Cardiac septum (tissue), 1 donor: ENCODE results near the gene HP. TPM values are rescaled to one million over a fixed set of nuclear protein-coding genes. Genes with fewer than 3 reads are reported as not detected.
"Not testable (repeated sequence)": the region's sequence is repeated elsewhere in the genome, so short reads cannot be mapped to it uniquely, and the experiment has no call there.

Experiments used
- DNase-seq: peaks from one replicate; pipeline ENCODE4 v3.0.0-alpha.2; 2020; ENCODE audit warnings: low spot score
- intact Hi-C: fragments of 100-400 bp; cut with DNase I; formaldehyde crosslinking; loops from one replicate; pipeline ENCODE4 v1.14.0; 2022
- total RNA-seq: library from RNA; stranded (reverse); fragmentation: NEBNext Ultra II Directional; extraction: Animal tissue kit (Norgen Biotek cat#: 25700); gene quantifications from one replicate; pipeline ENCODE4 v1.2.1, GENCODE V29; 2021
- donor health status: DM: no; HTN: no; CAD: no.

The HP gene
- total RNA-seq, 1 donor from 2014 or later: 8.3 TPM

DNA sequence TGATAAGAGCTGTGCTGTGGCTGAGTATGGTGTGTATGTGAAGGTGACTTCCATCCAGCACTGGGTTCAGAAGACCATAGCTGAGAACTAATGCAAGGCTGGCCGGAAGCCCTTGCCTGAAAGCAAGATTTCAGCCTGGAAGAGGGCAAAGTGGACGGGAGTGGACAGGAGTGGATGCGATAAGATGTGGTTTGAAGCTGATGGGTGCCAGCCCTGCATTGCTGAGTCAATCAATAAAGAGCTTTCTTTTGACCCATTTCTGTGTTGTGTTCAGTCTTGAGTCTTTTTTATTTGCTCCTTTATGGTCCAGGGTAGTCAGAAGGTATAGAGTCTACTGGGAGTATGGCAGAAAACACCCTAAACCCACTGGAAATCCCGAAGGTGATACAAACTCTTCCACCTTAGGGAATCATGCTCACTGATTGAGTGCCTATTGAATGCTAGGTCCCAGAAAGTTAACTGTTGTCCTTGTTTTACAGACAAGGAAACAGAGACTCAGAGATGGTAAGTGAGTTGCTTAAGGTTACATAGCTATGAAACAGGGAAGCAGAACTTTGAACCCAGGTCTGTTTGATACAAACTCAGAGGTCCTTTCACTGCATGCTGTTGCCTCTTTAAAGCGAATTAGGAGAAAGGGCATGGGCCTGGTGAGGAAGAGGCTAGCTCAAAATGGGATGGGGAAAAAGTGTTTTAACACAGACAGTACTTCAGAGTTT, 22.8 kb downstream of the HP start:
- DNase-seq, intact Hi-C loops: not testable (repeated sequence)

DNA sequence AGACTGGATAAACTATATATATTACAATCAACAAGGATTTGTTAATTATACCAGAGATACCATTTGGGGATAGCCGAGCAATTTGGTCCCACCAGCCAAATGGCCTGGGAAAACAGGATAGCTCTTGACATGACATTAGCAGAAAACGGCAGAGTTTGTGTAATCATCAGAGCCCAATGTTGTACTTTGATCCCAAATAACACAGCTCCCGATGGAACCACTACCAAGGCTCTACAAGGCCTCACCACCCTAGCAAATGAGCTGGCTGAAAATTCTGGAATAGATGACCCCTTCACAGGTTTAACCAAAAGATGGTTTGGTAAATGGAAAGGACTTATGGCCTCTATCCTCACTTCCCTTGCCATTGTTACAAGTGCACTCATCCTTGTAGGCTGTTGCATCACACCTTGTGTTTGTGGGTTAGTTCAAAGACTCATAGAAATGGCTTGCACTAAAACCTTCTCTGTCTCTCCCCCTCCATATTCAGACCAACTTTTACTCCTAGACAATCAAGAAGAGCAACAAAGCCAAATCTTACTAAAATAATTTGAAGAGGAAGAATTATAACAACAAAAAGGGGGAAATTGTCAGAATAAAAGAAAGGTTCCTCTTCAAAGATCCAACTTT, 29.6 kb downstream of the HP start:
- DNase-seq: no peak
- intact Hi-C loops: no loop called here

GRCh38 chr16:72084445-72084844, 30.1 kb downstream of the HP start:
- intact Hi-C loops: no loop called here
- DNase-seq: no peak

DNA sequence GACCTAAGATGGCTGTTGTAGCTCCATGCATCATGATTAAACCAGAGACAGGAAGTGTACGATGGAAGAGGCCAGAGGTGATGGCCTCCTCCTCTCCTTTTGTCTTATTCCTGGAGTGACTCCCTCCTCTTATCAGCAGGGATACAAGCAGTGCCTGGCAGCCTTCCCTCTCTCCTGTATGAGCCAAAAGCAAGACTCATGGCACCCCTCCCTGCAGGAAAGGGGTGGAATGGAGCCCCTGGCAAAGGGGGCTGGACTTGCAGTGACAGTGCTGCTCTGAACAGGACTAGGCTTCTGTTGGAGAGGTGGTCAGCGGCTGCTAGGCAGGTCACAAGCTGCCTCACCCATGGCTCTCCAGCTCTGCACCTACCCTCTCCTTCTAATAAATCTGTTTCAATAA, 30.7 kb downstream of the HP start:
- no peak for DNase-seq
- intact Hi-C loops: no loop called here

DNA sequence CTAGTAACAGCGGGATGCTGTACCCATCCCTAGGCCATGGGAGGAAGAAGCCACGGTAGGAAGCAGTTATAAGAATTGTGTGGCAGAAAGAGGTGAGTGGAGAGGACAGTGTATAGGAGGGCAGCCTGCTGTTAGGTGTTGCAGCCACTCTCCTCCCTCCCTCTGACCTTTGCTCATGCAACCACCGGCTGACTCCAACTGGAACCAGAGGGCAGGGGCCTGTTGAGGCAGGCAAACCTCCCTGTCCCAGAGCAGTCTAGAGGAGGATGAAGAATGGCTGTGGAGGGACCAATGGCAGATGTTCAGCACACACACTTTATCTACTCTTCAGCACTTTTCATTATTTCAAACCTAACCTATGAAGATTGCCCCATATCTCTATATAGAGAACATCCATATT, 36.9 kb downstream of the HP start:
- DNase-seq: no peak
- intact Hi-C loops: loop anchor here (10.0 kb wide), 1 partner anchor 196 kb away; the partner anchor contains the start of gene IST1

- no peak for DNase-seq
- intact Hi-C loops: loop anchor here (10.0 kb wide), 1 partner anchor 198 kb away; the partner anchor contains the start of gene IST1
Observed at GRCh38 chr16:72092832-72093447, 38.6 kb downstream of the HP start.

DNA sequence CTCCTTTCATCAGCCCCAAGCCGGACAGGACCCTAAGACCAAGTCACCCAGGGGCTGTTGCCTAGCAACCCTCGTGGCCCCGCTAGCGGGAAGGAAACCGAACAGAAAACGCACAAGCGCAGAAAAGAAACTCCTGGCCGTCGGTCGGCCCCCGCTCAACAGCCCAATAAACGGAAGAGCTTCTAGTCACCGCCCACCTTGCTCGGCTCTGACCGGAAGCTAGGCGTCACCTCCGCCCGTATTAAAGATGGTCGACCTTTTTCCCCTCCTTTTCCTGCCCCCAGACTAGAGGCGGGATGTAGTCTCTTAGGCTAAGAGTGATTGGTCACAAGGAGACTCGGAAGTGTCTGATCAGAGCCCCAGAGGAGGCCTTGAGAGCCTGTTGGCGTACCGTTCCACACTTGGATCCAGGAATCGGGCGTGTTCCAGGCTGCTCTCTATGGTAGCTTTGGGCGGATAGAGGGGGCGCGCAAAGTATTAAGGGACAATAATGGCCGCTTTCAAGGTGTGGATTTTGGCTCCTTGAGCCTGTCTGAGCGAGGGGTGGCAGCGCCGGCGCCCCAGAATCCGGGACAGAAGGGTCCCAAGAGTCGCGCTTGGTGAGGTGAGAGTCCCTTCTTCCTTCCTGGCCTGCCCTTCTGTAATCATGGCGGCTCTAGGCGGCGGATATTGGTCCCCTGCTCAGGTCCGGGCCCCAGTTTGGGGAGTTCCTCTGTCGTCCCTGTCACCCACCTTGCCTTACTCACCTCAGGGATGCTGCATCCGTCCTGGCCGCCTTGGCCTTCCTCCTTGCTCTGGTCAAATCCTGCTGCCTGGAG, 39.4 kb downstream of the HP start, which contains the start of the genes DHX38 and TXNL4B:
DHX38 (plus strand) TSS at position 400 of the 818 bp plus-strand sequence. CDS start 2,311 bp downstream, outside the sequence.
TXNL4B (minus strand) TSS at position 173 of the 818 bp plus-strand sequence. CDS start 2,871 bp downstream, outside the sequence.
- peak; percentile 97 for DNase-seq
- intact Hi-C loops: loop anchor here (2.0 to 10.0 kb wide), 2 partner anchors 85 to 199 kb away; partner anchors contain the start of genes DHODH and IST1

DNA sequence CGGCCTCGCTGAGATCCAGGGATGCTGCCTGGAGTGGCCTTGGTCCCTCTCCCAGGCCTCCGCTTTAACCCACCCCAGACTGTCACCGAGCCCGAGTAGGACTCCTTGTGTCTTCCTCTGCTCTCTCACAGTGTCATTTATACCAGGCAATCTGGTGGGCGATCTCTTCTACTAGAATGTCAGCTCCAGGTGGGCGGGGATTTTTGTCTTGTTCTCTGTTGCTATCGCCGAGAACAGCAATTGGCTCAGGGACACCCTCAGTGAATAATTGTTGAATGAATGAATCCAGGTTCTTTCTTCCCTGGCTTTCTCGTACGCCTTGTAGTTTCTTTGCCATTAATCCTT, 39.9 kb downstream of the HP start:
- intact Hi-C loops: loop anchor here (2.0 to 10.0 kb wide), 2 partner anchors 85 to 199 kb away; partner anchors contain the start of genes DHODH and IST1
- DNase-seq: no peak

DNA sequence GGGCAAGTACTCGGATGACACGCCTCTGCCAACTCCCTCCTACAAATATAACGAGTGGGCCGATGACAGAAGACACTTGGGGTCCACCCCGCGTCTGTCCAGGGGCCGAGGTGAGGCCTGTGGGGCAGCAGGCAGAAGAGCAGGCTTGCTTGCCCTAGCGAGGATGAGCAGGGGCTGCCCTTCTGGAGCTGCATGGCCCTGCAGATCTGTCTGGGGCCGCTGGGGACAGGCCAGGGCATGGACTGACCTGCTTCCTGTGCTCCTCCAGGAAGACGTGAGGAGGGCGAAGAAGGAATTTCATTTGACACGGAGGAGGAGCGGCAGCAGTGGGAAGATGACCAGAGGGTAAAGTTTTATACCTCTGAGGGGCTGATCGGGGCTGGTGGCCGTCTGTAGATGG, 44.6 kb downstream of the HP start:
- intact Hi-C loops: loop anchor here (1.0 to 10.0 kb wide), 2 partner anchors 34 to 204 kb away; partner anchors contain the start of gene IST1
- no peak for DNase-seq

DNA sequence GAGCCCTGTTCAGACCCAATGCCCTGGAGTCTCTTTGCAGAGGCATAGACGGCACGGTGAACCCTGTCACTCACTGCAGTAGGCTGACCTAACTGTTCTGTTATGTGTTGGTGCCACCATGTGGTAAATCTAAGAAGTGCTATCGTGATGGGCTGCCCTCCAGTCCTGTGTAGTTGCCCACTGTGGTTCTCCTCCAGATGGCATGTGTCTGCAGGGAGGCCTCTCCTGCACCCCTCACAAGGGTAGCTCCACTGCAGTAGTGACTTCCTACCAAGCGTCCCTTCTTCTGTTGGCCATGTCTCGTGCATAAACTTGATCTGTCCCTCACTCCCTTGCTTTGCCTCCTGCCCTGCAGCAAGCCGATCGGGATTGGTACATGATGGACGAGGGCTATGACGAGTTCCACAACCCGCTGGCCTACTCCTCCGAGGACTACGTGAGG, 45.1 kb downstream of the HP start:
- intact Hi-C loops: loop anchor here (1.0 to 10.0 kb wide), 2 partner anchors 34 to 205 kb away; partner anchors contain the start of gene IST1
- DNase-seq: no peak

- intact Hi-C loops: no loop called here
- DNase-seq: no peak
Observed at GRCh38 chr16:72101195-72101594, 46.9 kb downstream of the HP start.

DNA sequence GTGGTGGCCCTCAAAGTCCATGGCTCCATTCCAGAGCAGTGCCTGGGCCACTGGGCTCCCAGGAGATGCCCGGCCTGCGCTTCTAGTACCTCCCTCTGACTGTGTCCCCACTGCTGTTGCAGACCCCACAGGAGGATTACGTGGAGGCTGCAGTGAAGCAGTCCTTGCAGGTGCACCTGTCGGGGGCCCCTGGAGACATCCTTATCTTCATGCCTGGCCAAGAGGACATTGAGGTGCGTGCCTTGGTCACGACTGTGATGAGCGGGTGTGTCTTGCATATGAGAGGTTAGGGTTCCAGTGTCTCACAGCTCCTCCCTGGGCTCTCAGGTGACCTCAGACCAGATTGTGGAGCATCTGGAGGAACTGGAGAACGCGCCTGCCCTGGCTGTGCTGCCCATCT, 50.6 kb downstream of the HP start:
- intact Hi-C loops: no loop called here
- no peak for DNase-seq

GRCh38 chr16:72105978-72106377, 51.7 kb downstream of the HP start:
- no peak for DNase-seq
- intact Hi-C loops: no loop called here

DNA sequence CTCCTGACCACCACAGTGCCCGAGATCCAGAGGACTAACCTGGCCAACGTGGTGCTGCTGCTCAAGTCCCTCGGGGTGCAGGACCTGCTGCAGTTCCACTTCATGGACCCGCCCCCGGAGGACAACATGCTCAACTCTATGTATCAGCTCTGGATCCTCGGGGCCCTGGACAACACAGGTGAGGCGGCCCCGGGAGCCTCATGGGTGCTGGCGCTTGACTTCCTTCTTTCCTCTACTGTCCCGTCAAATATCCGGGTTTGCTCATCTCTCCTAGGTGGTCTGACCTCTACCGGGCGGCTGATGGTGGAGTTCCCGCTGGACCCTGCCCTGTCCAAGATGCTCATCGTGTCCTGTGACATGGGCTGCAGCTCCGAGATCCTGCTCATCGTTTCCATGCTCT, 53.1 kb downstream of the HP start:
- no peak for DNase-seq
- intact Hi-C loops: no loop called here

DNA sequence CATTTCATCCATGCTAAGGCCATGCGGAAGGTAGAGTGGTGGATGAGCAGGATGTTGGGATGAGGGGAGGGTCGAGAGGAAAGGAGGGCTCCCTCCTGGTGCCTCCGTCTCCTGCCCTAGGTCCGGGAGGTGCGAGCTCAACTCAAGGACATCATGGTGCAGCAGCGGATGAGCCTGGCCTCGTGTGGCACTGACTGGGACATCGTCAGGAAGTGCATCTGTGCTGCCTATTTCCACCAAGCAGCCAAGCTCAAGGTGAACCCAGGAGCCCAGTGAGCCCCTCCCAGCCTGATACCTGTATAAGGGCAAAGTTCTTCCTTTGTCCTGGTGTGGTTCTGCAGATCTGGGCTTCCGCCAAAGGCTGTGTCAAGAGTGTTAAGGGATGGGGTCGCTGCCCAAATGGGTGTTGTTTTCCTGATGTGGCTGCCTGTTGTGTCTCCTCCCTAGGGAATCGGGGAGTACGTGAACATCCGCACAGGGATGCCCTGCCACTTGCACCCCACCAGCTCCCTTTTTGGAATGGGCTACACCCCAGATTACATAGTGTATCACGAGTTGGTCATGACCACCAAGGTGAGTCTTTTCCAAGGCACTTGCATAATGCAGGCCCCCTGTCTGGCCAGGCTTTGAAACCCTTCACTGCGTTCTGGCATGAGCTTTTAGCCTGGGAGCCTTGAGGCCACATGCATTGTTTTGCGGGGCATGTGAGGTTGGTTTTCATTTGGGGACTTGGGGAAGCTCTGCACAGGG, 54.2 kb downstream of the HP start:
- intact Hi-C loops: no loop called here
- no peak for DNase-seq

GRCh38 chr16:72109300-72109699, 55.0 kb downstream of the HP start:
- DNase-seq: no peak
- intact Hi-C loops: no loop called here

DNA sequence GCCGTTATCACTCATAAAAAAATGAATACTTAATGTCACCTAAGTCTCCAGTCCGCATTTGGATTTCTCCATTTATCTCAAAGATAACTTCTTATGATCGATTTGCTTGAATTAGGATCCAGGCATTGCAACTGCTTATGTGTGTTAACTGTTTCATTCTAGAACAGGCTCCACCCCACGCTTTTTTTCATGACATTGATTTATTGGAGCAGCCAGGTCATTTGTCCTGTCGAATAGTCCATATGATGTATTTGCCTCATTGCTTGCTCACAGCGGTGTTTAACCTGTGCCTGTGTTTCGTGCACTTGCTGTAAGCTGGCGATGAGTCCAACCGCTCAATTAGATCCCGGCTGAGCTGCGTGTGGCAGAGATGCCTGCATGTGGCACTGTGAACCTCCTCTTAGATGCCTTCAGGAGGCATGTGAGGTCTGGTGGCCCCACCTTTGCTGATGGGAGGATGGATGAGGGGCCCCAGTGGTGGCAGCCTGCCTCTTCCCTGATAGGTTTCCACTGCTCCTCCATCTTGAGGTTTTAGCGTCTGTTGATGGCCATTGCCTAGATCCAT, 55.7 kb downstream of the HP start:
- intact Hi-C loops: no loop called here
- DNase-seq: no peak
